Heart left ventricle (tissue), 16 donors: Measurements from ENCODE around the gene DGKA. TPM values are rescaled to one million over a fixed set of nuclear protein-coding genes. Genes with fewer than 3 reads are reported as not detected.
"Not testable (repeated sequence)": the region's sequence is repeated elsewhere in the genome, so short reads cannot be mapped to it uniquely, and the experiment has no call there.

Source experiments
- ATAC-seq, 4 donors: fragments of 200-7000 bp; cut with Tn5 transposase; one replicate each; pipeline ENCODE4 v1.9.1; 2020 to 2022; ENCODE audit warnings: moderate library complexity in 4 of 4, mild to moderate bottlenecking in 3 of 4, moderate number of reproducible peaks in 1 of 4
- DNase-seq, 5 donors: peaks; one replicate each; pipeline ENCODE4 v3.0.0-alpha.2; 2020
- H3K27ac ChIP-seq, 12 donors: fragments of 200-600 bp; sonication (generic) in 4 of 12; one replicate each; pipeline versions ENCODE4 v1.5.0 to v1.8.0; 2016 to 2022; ENCODE audit warnings: mild to moderate bottlenecking in 2 of 12
- H3K27me3 ChIP-seq, 9 donors: fragments of 200-600 bp; sonication (generic) in 2 of 9; one replicate each; pipeline versions ENCODE4 v1.5.1 to v1.8.0; 2016 to 2022; ENCODE audit warnings: mild to moderate bottlenecking in 3 of 9
- H3K36me3 ChIP-seq, 9 donors: fragments of 200-600 bp; sonication (generic) in 2 of 9; one replicate each; pipeline versions ENCODE4 v1.5.0 to v1.8.0; 2018 to 2022; ENCODE audit warnings: mild to moderate bottlenecking in 2 of 9
- H3K4me1 ChIP-seq, 12 donors: fragments of 200-600 bp; sonication (generic) in 4 of 12; one replicate each; pipeline versions ENCODE4 v1.5.0 to v1.8.0; 2016 to 2022; ENCODE audit warnings: mild to moderate bottlenecking in 3 of 12
- H3K4me3 ChIP-seq, 12 donors: fragments of 200-600 bp; sonication (generic) in 4 of 12; one replicate each; pipeline versions ENCODE4 v1.5.0 to v1.8.0; 2017 to 2022; ENCODE audit warnings: mild to moderate bottlenecking in 9 of 12, moderate library complexity in 4 of 12
- H3K9me3 ChIP-seq, 12 donors: fragments of 200-600 bp; sonication (generic) in 4 of 12; one replicate each; pipeline versions ENCODE4 v1.5.0 to v1.8.0; 2016 to 2022; ENCODE audit warnings: mild to moderate bottlenecking in 1 of 12
- CTCF ChIP-seq, 12 donors: fragments of 200-600 bp; sonication (generic) in 4 of 12; IDR thresholded peaks; one replicate each; pipeline versions ENCODE4 v1.5.0 to v1.8.0; 2018 to 2022; ENCODE audit warnings: antibody characterized with exemption in 12 of 12, mild to moderate bottlenecking in 5 of 12
- POLR2A ChIP-seq, 2 donors: fragments of 450-650 bp; IDR thresholded peaks; one replicate each; pipeline ENCODE4 v1.6.1; 2017; ENCODE audit warnings: antibody characterized with exemption in 2 of 2, mild to moderate bottlenecking in 2 of 2, moderate library complexity in 2 of 2
- WGBS, 4 donors: extraction: QIAGEN DNeasy Blood & Tissue Kit in 2 of 4; methylation state at CpG; one replicate each; pipeline versions ENCODE4 v1.1.5 to v1.1.7; 2013 to 2018; 5-methylcytosine and 5-hydroxymethylcytosine counted together
- intact Hi-C, 10 donors: fragments of 100-400 bp; cut with DNase I; formaldehyde crosslinking; loops; one replicate each; pipeline versions ENCODE4 v1.11.1 to v1.14.2; 2022
- polyA plus RNA-seq, 2 donors: library from polyadenylated mRNA; stranded (reverse); fragments of 200-250 nt; gene quantifications; one replicate each; pipeline ENCODE4 v1.2.3, GENCODE V29; 2013
- total RNA-seq, 9 donors: library from RNA; depleted of rRNA in 2 of 9; stranded (reverse); fragments of >200 nt in 2 of 9; fragmentation: NEBNext Ultra II Directional in 3 of 9; extraction: Animal tissue kit (Norgen Biotek cat#: 25700) in 3 of 9; gene quantifications; one replicate each; pipeline versions ENCODE4 v1.1.0 to v1.2.4, GENCODE V29; 2016 to 2023
- donor health status: ischemic (EF 13 %, LVEDD 7.1; RV severe dilation, severe dysfunction).
- donor health status: healthy with polysubstance abuse.
- donor health status: DM: no; HTN: yes; CAD: no.
- donor health status: DM: no; HTN: no; CAD: no.
- donor health status: ischemic (EF 25% LVEDD 6.9; RV normal size, moderate dysfunction).
- donor health status: ischemic (EF 25% LVEDD 5.7; RV mildly dilated, moderate dysfunction).
- donor health status: healthy.
- donor health status: DM: yes; HTN: yes; CAD: no.
- donor health status: ischemic (EF 35%, LVEDD 5.7; RV mildly dilated, moderate dysfunction).
- donor health status: nonischemic (EF 11% LVEDD 7.7; RV severe dilation, severe dysfunction).
- donor health status: DM: yes; HTN: yes; CAD: no.
- donor health status: PGD.
- donor health status: ischemic (EF 29% LVEDD 5.4; RV normal size, mild dysfunction).
- donor health status: nonischemic (EF 23%, LVEDD 6.1; RV moderate dilation, normal function).

The DGKA gene
- total and polyA plus RNA-seq, 11 donors = 5.3 to 27.8 (median 7.8) TPM

DNA sequence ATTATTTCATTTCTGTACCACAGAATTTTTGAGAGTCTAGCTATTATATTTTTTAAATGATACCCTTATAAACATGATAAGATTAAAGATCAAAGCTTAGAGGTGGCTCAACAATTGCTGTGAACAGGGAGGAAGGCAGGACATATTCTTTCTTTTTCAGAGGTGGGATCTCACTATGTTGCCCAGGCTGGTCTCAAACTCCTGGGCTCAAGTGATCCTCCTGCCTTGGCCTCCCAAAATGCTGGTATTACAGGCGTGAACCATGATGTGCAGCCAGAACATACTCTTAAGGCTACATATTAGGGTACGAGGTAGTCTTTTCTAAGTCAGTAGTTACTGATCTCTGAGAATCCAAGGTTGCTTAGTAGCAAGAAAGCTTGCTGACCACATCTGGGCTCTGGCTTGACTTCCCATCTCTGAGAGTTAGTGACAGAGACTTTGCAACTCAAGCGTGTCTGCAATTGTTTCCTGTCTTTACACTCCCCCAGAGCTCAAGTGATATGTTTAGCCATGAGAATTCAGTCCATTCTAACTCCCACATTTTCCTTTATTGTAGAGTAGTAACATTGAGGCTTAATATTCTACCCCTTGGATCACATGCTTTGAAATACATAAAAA is 51.5 kb downstream of the DGKA start:
- Histone ChIP-seq H3K27ac (no peak overlapping the region), H3K27me3 (no peaks in the 10 kb centered on the region), H3K4me1 (peaks cover 0 to 27% (median 4%) of the 10 kb centered on the region in 12 donors), H3K36me3 (peaks cover 0 to 82% (median 64%) of the 10 kb centered on the region in 9 donors), H3K4me3 (no peak overlapping the region), H3K9me3 (no peaks in the 10 kb centered on the region)
- no peak for TF ChIP-seq POLR2A (IDR thresholded peaks at IDR 0.05)
- TF ChIP-seq CTCF (IDR thresholded peaks at IDR 0.05) = no peak
- DNase-seq (no peak), ATAC-seq (no peak)
- intact Hi-C loops = no loop called here
- WGBS, 4 donors = 60 to 74% (median 64%) methylated on average over 3 of the region's 3 CpGs

DNA sequence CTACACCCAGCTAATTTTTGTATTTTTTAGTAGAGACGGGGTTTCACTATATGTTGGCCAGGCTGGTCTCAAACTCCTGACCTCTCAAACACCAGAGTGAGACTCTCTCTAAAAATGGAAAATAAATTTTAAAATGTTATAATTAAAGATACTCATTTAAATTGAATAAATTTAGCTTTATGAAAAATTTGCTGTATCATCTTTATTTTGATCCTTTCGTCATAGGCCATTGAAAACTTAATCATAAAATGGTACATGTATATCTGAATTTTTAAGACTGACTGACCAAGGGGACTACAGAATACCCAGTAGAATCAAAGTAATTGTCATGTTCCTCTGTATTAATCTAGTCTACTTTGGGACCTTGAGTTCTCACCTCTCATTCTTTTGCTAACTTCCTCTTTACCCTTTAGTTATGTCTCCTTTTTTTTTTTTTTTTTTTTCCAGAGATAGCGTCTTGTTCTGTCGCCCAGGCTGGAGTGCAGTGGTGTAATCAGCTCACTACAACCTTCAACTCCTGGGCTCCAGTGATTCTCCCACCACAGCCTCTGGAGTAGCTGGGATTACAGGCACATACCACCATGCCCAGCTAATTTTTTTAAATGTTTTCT is 52.4 kb downstream of the DGKA start:
- TF ChIP-seq CTCF (IDR thresholded peaks at IDR 0.05) (no peak), POLR2A (IDR thresholded peaks at IDR 0.05) (no peak)
- Histone ChIP-seq H3K4me3 (no peak overlapping the region), H3K9me3 (no peaks in the 10 kb centered on the region), H3K27ac (no peak overlapping the region), H3K36me3 (peaks cover 4 to 90% (median 73%) of the 10 kb centered on the region in 9 donors), H3K27me3 (no peaks in the 10 kb centered on the region), H3K4me1 (peaks cover 0 to 18% (median 0%) of the 10 kb centered on the region in 12 donors)
- no peak for DNase-seq
- WGBS, 4 donors = 61 to 74% (median 68%) methylated on average over 4 of the region's 4 CpGs
- ATAC-seq = peak in 2 of 4 donors; percentile 41
- intact Hi-C loops = no loop called here

GRCh38 chr12:55984861-55985260 is 53.9 kb downstream of the DGKA start:
- WGBS, 4 donors = 57 to 64% (median 60%) methylated on average over 2 of the region's 2 CpGs
- TF ChIP-seq POLR2A (IDR thresholded peaks at IDR 0.05) (no peak), CTCF (IDR thresholded peaks at IDR 0.05) (no peak)
- H3K4me1 ChIP-seq = peaks cover 0 to 17% (median 0%) of the 10 kb centered on the region in 12 donors
- no peaks in the 10 kb centered on the region for H3K27me3 ChIP-seq
- H3K4me3 ChIP-seq = no peak overlapping the region
- no peak overlapping the region for H3K27ac ChIP-seq
- peaks cover 4 to 93% (median 85%) of the 10 kb centered on the region in 9 donors for H3K36me3 ChIP-seq
- no peaks in the 10 kb centered on the region for H3K9me3 ChIP-seq
- intact Hi-C loops = no loop called here
- DNase-seq (no peak), ATAC-seq (no peak)

DNA sequence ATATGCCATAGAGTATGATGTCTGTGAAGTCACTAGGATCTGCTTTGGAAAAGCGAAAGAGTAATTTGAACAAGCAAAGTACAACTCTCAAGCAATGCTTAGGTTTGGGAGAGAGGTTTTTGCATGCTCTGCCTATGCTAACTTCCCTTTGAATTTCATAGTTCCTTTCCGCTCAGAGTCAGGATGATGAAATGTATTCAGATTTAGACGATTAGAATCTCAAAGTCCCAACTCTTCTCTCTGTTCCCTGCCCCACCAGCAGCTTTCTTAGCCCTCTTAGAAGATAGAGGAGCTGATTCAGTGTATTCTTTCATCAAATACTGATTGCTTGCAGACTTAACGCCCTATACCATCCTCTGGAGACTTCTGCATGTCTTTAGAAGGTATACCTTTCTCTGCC is 54.4 kb downstream of the DGKA start:
- peaks cover 0 to 17% (median 0%) of the 10 kb centered on the region in 12 donors for H3K4me1 ChIP-seq
- H3K27me3 ChIP-seq = no peaks in the 10 kb centered on the region
- no peaks in the 10 kb centered on the region for H3K9me3 ChIP-seq
- no peak overlapping the region for H3K4me3 ChIP-seq
- peaks cover 4 to 95% (median 85%) of the 10 kb centered on the region in 9 donors for H3K36me3 ChIP-seq
- no peak overlapping the region for H3K27ac ChIP-seq
- no peak for ATAC-seq
- TF ChIP-seq POLR2A (IDR thresholded peaks at IDR 0.05) = no peak
- TF ChIP-seq CTCF (IDR thresholded peaks at IDR 0.05) = no peak
- DNase-seq = no peak
- intact Hi-C loops = no loop called here
- 87 to 91% (median 90%) methylated on average over 4 of the region's 4 CpGs for WGBS, 4 donors

DNA sequence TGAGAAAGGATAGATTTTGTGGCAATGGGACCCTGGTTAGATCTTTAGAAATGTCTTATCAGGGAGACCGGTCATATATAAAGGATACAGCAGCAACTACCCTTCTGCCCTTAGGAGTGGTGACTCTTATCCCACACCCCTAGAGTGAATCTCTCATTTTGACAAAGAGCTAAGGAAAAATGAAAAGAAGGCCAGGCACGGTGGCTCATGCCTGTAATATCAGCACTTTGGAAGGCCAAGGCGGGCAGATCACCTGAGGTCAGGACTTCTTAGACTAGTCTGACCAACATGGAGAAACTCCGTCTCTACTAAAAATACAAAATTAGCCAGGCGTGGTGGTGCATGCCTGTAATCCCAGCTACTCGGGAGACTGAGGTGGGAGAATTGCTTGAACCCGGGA is 55.0 kb downstream of the DGKA start:
- H3K9me3 ChIP-seq, H3K27me3 ChIP-seq, intact Hi-C loops, H3K27ac ChIP-seq, H3K4me3 ChIP-seq, DNase-seq, ATAC-seq: not testable (repeated sequence)
- H3K36me3 ChIP-seq = peaks cover 4 to 95% (median 87%) of the 10 kb centered on the region in 9 donors
- H3K4me1 ChIP-seq = peaks cover 0 to 17% (median 0%) of the 10 kb centered on the region in 12 donors
- WGBS, 4 donors = 93 to 96% (median 94%) methylated on average over 7 of the region's 7 CpGs
